Superior temporal gyrus (tissue), 1 donor: ENCODE data around the gene MAOB.
A peak's percentile ranks its signal among the peaks of the same experiment; 100 is the strongest.
"Not testable (repeated sequence)": the region's sequence is repeated elsewhere in the genome, so short reads cannot be mapped to it uniquely, and the experiment has no call there.

ENCODE experiments used
- DNase-seq: peaks from one replicate; pipeline ENCODE4 v3.0.0-alpha.2; 2016; ENCODE audit errors: extremely low spot score

MAOB gene

GRCh38 chrX:43753637-43754036 is 128.6 kb downstream of the MAOB start:
- DNase-seq, result no peak

- peak; percentile 72 for DNase-seq
Observed at GRCh38 chrX:43750248-43750676, 132.0 kb downstream of the MAOB start.

- no peak for DNase-seq
Observed at GRCh38 chrX:43747476-43747875, 134.8 kb downstream of the MAOB start.

GRCh38 chrX:43745938-43746721 is 136.1 kb downstream of the MAOB start:
- no peak for DNase-seq

GRCh38 chrX:43744284-43744683 is 138.0 kb downstream of the MAOB start:
- DNase-seq, result no peak

- DNase-seq, result no peak
Observed at GRCh38 chrX:43743100-43743822, 139.0 kb downstream of the MAOB start.

GRCh38 chrX:43741843-43742573 is 140.2 kb downstream of the MAOB start:
- peak; percentile 14 for DNase-seq

- no peak for DNase-seq
Observed at GRCh38 chrX:43735957-43736356, 146.3 kb downstream of the MAOB start.

GRCh38 chrX:43735534-43735933 is 146.7 kb downstream of the MAOB start:
- no peak for DNase-seq

- DNase-seq, result no peak
Observed at GRCh38 chrX:43734444-43734843, 147.8 kb downstream of the MAOB start.

- no peak for DNase-seq
Observed at GRCh38 chrX:43733699-43734098, 148.6 kb downstream of the MAOB start.

GRCh38 chrX:43731086-43731485 is 151.2 kb downstream of the MAOB start:
- DNase-seq, result no peak

GRCh38 chrX:43728966-43729365 is 153.3 kb downstream of the MAOB start:
- DNase-seq, result no peak

- no peak for DNase-seq
Observed at GRCh38 chrX:43728002-43728401, 154.2 kb downstream of the MAOB start.

GRCh38 chrX:43727254-43727653 is 155.0 kb downstream of the MAOB start:
- DNase-seq, result not testable (repeated sequence)

GRCh38 chrX:43725227-43725626 is 157.0 kb downstream of the MAOB start:
- not testable (repeated sequence) for DNase-seq

- DNase-seq, result no peak
Observed at GRCh38 chrX:43720961-43721360, 161.3 kb downstream of the MAOB start.

- DNase-seq, result no peak
Observed at GRCh38 chrX:43720082-43720481, 162.2 kb downstream of the MAOB start.

GRCh38 chrX:43718956-43719355 is 163.3 kb downstream of the MAOB start:
- no peak for DNase-seq

- DNase-seq, result no peak
Observed at GRCh38 chrX:43718546-43718945, 163.7 kb downstream of the MAOB start.

GRCh38 chrX:43718081-43718480 is 164.2 kb downstream of the MAOB start:
- no peak for DNase-seq

GRCh38 chrX:43717161-43717560 is 165.1 kb downstream of the MAOB start:
- no peak for DNase-seq
